Lower leg skin (tissue), 3 donors: ENCODE measurements around the gene METTL1.

Experiments
- POLR2A ChIP-seq, 2 donors: fragments of 450-650 bp; IDR thresholded peaks; one replicate each; pipeline ENCODE4 v1.6.1; 2016 to 2017; ENCODE audit warnings: antibody characterized with exemption in 2 of 2, mild to moderate bottlenecking in 1 of 2, moderate library complexity in 1 of 2
- TF ChIP-seq, protein P1 (sequence below), 3 donors: fragments of 450-650 bp; IDR thresholded peaks; one replicate each; pipeline ENCODE4 v1.5.1; 2016; ENCODE audit warnings: antibody characterized with exemption in 3 of 3, mild to moderate bottlenecking in 3 of 3, moderate library complexity in 2 of 3

DNA sequence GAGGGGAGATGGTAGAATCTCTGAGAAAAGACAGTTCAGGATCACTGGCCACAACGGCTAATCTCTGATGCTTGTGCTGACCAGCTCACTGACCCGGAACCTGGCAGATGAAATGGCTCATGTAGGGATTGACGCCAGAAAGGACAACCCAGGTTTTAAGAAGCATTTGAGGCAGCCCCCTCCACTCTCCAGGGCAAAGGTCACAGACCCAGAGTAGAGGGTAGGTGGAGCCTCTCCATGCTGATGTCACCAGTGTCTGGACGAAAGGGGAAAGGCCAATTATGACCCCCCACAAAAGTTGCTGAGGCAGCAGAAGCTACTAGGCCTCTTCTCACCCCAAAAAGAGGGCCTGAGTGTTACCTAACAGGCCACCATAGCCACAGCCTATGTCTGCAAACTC lies 1.2 kb downstream of the METTL1 start:
- TF ChIP-seq, protein P1, sequence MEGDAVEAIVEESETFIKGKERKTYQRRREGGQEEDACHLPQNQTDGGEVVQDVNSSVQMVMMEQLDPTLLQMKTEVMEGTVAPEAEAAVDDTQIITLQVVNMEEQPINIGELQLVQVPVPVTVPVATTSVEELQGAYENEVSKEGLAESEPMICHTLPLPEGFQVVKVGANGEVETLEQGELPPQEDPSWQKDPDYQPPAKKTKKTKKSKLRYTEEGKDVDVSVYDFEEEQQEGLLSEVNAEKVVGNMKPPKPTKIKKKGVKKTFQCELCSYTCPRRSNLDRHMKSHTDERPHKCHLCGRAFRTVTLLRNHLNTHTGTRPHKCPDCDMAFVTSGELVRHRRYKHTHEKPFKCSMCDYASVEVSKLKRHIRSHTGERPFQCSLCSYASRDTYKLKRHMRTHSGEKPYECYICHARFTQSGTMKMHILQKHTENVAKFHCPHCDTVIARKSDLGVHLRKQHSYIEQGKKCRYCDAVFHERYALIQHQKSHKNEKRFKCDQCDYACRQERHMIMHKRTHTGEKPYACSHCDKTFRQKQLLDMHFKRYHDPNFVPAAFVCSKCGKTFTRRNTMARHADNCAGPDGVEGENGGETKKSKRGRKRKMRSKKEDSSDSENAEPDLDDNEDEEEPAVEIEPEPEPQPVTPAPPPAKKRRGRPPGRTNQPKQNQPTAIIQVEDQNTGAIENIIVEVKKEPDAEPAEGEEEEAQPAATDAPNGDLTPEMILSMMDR (IDR thresholded peaks at IDR 0.05): no peak
- no peak for TF ChIP-seq POLR2A (IDR thresholded peaks at IDR 0.05)
